Lower leg skin (tissue), 4 donors: ENCODE results near the gene EPB41L5. TPM values are rescaled to one million over a fixed set of nuclear protein-coding genes. Genes with fewer than 3 reads are reported as not detected.
"Not testable (repeated sequence)": the region's sequence is repeated elsewhere in the genome, so short reads cannot be mapped to it uniquely, and the experiment has no call there.

Source experiments
- DNase-seq, 2 donors: peaks; one replicate each; pipeline ENCODE4 v3.0.0-alpha.2; 2019; ENCODE audit warnings: low spot score in 2 of 2
- H3K4me3 ChIP-seq: fragments of 200-600 bp; sonication (generic); 2 replicates; pipeline ENCODE4 v1.5.1; 2017; ENCODE audit warnings: mild to moderate bottlenecking, low read depth; ENCODE audit not compliant: poor library complexity, severe bottlenecking
- POLR2A ChIP-seq, 2 donors: fragments of 450-650 bp; IDR thresholded peaks; one replicate each; pipeline ENCODE4 v1.6.1; 2016 to 2017; ENCODE audit warnings: antibody characterized with exemption in 2 of 2, mild to moderate bottlenecking in 1 of 2, moderate library complexity in 1 of 2
- WGBS, 2 donors: methylation state at CpG; one replicate each; pipeline ENCODE4 v1.1.5; 2018; 5-methylcytosine and 5-hydroxymethylcytosine counted together
- intact Hi-C: fragments of 100-400 bp; cut with DNase I; formaldehyde crosslinking; loops from one replicate; pipeline ENCODE4 v1.15.0; 2023; ENCODE audit warnings: low total_unique reads
- total RNA-seq, 4 donors: library from RNA; depleted of rRNA; stranded (reverse); fragments of >200 nt; gene quantifications; one replicate each; pipeline ENCODE4 v1.1.0, GENCODE V29; 2016
- TF ChIP-seq, protein P1 (sequence below), 3 donors: fragments of 450-650 bp; IDR thresholded peaks; one replicate each; pipeline ENCODE4 v1.5.1; 2016; ENCODE audit warnings: antibody characterized with exemption in 3 of 3, mild to moderate bottlenecking in 3 of 3, moderate library complexity in 2 of 3

The EPB41L5 gene
- total RNA-seq, 4 donors from 2014 or later, result 12.4 to 25.4 (median 23.0) TPM

DNA sequence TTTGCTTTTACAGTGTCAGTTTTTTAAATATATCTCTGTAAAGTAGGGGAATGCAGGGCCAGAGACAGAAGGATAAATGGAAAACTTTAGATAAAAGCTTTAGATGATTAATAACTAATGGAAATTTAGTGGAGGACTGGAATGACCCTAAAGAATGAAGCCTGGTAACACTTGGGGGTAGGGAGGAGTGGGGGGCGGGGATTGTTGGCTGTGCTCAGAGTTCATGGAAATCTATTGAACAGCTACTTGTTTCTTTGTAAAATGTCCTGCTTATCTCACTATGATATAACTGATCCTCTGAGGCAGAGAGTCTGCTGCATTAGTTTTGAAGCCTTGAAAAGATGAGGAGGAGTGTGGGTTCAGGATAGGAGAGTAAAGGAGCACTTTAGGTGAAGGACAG is 119.8 kb downstream of the EPB41L5 start:
- WGBS, 2 donors, result 95 to 97% methylated on average over 1 of the region's 1 CpG

DNA sequence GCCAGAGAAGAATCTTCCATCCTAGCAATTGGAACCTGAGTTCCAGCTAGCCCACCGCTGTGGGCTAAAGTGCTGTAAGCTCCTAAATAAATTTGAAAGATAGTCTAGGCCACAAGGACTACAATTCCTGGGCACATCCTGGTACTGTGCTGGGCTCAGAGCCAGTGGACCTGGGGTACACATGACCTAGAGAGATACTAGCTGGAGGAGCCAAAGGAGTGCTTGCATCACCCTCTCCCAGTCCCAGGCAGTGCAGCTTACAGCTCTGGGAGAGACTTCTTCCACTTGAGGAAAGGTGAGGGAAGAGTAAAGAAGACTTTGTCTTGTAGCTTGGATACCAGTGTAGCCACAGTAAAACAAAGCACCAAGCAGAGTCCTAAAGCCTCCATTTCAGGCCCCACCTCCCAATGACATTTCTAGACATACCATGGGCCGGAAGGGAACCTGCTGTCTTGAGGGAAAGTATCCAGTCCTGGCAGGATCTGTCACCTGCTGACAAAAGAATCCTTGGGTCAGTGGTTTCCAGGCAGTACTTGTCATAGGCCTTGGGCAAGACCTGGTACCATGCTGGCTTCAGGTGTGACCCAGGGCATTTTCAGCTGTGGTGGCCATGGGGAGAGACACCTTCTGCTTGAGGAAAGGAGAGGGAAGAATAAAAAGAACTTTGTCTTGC is 120.8 kb downstream of the EPB41L5 start:
- DNase-seq, result no peak
- intact Hi-C loops, result no loop called here
- H3K4me3 ChIP-seq, result no peak overlapping the region
- TF ChIP-seq, protein P1, sequence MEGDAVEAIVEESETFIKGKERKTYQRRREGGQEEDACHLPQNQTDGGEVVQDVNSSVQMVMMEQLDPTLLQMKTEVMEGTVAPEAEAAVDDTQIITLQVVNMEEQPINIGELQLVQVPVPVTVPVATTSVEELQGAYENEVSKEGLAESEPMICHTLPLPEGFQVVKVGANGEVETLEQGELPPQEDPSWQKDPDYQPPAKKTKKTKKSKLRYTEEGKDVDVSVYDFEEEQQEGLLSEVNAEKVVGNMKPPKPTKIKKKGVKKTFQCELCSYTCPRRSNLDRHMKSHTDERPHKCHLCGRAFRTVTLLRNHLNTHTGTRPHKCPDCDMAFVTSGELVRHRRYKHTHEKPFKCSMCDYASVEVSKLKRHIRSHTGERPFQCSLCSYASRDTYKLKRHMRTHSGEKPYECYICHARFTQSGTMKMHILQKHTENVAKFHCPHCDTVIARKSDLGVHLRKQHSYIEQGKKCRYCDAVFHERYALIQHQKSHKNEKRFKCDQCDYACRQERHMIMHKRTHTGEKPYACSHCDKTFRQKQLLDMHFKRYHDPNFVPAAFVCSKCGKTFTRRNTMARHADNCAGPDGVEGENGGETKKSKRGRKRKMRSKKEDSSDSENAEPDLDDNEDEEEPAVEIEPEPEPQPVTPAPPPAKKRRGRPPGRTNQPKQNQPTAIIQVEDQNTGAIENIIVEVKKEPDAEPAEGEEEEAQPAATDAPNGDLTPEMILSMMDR (IDR thresholded peaks at IDR 0.05), result no peak
- no peak for TF ChIP-seq POLR2A (IDR thresholded peaks at IDR 0.05)
- 78 to 97% methylated on average over 2 of the region's 2 CpGs for WGBS, 2 donors

More for the DNA sequence above, 119.8 kb downstream of the EPB41L5 start:
- DNase-seq, result no peak
- no peak for TF ChIP-seq POLR2A (IDR thresholded peaks at IDR 0.05)
- TF ChIP-seq, protein P1 (IDR thresholded peaks at IDR 0.05), result no peak
- intact Hi-C loops, result no loop called here
- no peak overlapping the region for H3K4me3 ChIP-seq

DNA sequence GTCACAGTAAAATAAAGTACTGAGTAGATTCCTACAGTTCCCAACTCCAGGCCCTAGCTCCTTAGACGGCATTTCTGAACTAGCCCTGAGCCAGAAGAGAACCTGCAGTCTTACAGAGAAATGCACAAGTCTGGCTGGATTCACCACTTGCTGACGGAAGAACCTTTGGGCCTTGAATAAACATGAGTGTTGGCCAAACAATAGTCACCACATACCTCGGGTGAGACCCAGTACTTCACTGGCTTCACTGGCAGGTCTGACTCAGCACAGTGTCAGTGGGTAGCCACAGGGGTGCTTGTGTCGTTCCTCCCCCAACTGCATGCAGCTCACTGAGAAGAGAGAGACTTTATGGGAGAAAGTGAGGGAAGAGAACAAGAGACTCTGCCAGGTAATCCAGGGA is 121.4 kb downstream of the EPB41L5 start:
- no peak for DNase-seq
- no peak overlapping the region for H3K4me3 ChIP-seq
- WGBS, 2 donors, result 95 to 97% methylated on average over 4 of the region's 4 CpGs
- intact Hi-C loops, result no loop called here
- TF ChIP-seq, protein P1 (IDR thresholded peaks at IDR 0.05), result no peak
- TF ChIP-seq POLR2A (IDR thresholded peaks at IDR 0.05), result no peak

DNA sequence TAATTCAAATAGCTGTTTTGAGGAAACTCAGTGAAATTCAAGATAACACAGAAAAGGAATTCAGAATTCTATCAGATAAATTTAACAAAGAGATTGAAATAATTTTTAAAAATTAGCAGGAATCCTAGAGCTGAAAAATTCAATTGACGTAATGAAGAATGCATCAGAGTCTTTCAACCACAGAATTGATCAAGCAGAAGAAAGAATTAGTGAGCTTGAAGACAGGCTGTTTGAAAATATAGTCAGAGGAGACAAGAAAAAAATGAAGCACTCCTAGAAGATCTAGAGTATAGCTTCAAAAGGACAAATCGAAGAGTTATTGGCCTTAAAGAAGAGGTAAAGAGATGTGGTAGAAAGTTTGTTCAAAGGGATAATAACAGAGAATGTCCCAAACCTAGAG is 122.1 kb downstream of the EPB41L5 start:
- intact Hi-C loops, DNase-seq, H3K4me3 ChIP-seq: not testable (repeated sequence)
- 93 to 99% methylated on average over 2 of the region's 2 CpGs for WGBS, 2 donors

DNA sequence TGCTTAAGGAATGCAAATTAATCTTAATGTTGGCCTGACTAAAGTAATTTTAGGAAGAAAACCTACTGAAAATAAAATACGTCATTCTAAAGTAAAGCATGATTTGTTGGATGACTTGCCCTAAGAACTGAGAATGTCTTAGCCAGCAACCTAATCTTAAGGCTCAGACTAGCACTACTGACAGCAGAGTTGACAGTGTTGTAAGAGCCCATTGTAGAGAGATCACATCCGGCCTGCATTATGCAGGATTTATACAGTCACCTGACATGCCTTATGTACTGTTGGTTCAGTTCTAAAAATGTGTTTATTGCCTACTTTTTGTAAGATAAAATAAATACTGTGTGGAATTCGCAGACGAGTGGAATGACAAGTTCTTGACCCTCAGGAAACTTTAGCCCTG is 128.0 kb downstream of the EPB41L5 start:
- no peak overlapping the region for H3K4me3 ChIP-seq
- DNase-seq, result no peak
- 87 to 89% methylated on average over 4 of the region's 4 CpGs for WGBS, 2 donors
- TF ChIP-seq POLR2A (IDR thresholded peaks at IDR 0.05), result no peak
- TF ChIP-seq, protein P1 (IDR thresholded peaks at IDR 0.05), result no peak
- intact Hi-C loops, result no loop called here

DNA sequence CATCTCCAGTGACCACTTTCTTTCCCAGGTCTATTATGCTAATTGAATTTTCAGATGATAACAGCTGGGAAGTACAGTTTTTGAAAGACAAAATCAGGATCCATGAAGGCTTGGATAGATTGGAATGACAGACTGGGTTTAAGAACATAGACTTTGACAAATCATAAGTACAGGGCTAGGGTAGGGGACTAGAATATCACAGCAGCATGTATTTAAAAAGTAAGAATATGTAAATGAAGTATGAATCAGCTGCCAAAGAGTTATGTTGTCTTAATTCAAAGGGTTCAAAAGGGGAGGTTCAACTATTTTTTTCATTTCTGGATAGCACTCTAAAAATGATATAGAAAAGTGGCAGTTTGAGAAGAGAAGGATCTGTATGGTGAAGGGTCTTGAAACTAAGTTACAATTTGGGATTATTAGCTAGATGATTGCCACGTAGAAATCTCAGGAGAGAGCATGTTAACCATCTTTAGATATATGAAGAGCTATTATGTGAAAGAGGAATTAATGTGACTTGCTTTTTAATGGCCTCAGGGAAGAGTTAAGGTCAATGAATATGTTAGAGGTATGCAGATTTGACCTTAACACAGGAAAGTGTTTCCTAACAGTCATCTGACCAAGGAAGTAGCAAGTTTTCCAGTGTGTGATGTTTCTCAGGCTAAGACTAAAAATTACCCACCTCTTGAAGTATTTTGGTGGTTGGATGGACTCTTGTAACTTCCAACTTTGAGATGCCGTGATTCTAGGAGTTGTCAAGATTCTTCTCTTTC is 128.6 kb downstream of the EPB41L5 start:
- intact Hi-C loops, result no loop called here
- DNase-seq, result no peak
- H3K4me3 ChIP-seq, result no peak overlapping the region
- 93% methylated on average over 2 of the region's 2 CpGs for WGBS, 2 donors
- TF ChIP-seq, protein P1 (IDR thresholded peaks at IDR 0.05), result no peak
